GM12891 (cell line): ENCODE data around the gene NXPE3.

Experiments
- POLR2A ChIP-seq: IDR thresholded peaks from 2 replicates; pipeline ENCODE4 v1.6.1; 2011; ENCODE audit warnings: low read depth, low read length, control low read depth
- POLR2AphosphoS5 ChIP-seq: IDR thresholded peaks from 2 replicates; pipeline ENCODE4 v1.6.1; 2011; ENCODE audit warnings: low read depth, low read length, control low read depth
- TAF1 ChIP-seq: IDR thresholded peaks from 2 replicates; pipeline ENCODE4 v1.6.1; 2011; ENCODE audit warnings: low read depth, low read length, control low read depth

DNA sequence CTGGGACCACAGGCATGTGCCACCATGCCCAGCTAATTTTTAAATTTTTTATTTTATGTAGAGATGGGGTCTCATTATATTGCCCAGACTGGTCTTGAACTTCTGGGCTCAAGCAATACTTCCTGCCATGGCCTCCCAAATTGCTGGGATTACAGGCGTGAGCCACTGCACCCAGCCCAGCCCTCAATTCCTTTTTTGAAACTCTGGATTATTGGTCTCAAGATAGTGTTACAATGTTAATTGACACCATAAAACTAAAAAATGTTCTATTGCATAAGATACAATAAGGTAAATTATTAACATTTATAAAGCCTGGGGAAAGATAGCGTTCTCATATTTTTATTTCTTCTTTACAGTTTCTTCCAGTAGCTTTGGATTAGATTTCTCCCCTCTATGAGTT lies 66.4 kb downstream of the NXPE3 start:
- TF ChIP-seq POLR2A (no peak), POLR2AphosphoS5 (no peak), TAF1 (no peak)
